Measurements from ENCODE around the gene KRT83. TPM values are rescaled to one million over a fixed set of nuclear protein-coding genes. Genes with fewer than 3 reads are reported as not detected.

The KRT83 gene
- total RNA-seq, 1 experiment from 2014 or later = not detected

- ChIA-PET POLR2A (ENCODE audit: low non-redundant PET) (no interaction called here), CTCF (interaction anchor here (0.8 to 2.1 kb wide), 2 partner anchors 10 to 534 kb away, joined by 4 to 7 read pairs; no protein-coding TSS in a partner anchor)
- no peak for DNase-seq (ENCODE audit: low spot score)
- intact Hi-C loops (cut with micrococcal nuclease; ENCODE audit: unreplicated experiment) = no loop called here
- H3K27me3 ChIP-seq (replicated peaks; ENCODE audit: insufficient read depth, low read depth, low read length, poor library complexity) = no peaks in the 10 kb centered on the region
- H3K27ac ChIP-seq (ENCODE audit: low read depth, low read length, poor library complexity, severe bottlenecking) = no peak overlapping the region
- H3K9me3 ChIP-seq (ENCODE audit: low read depth, low read length, poor library complexity, severe bottlenecking) = no peaks in the 10 kb centered on the region
- H3K4me1 ChIP-seq (ENCODE audit: insufficient read depth, low read length, poor library complexity, severe bottlenecking) = no peaks in the 10 kb centered on the region
- BruUV-seq (replicated peaks) = no TSS peak
- H3K36me3 ChIP-seq (ENCODE audit: insufficient read depth, low read length, poor library complexity, severe bottlenecking) = no peaks in the 10 kb centered on the region
- no peak overlapping the region for H3K4me3 ChIP-seq (ENCODE audit: low read depth, low read length, poor library complexity, severe bottlenecking)
- TF ChIP-seq CTCF (conservative IDR thresholded peaks at IDR 0.05; ENCODE audit: low read depth, low read length) = no peak
- TF ChIP-seq EZH2 (IDR thresholded peaks at IDR 0.05; ENCODE audit: borderline replicate concordance, low read depth, low read length, poor library complexity, severe bottlenecking) = no peak
Observed at GRCh38 chr12:52337054-52337453, 15.9 kb upstream of the KRT83 start.

- no peak for DNase-seq (ENCODE audit: low spot score)
- H3K27me3 ChIP-seq (replicated peaks; ENCODE audit: insufficient read depth, low read depth, low read length, poor library complexity) = no peaks in the 10 kb centered on the region
- H3K36me3 ChIP-seq (ENCODE audit: insufficient read depth, low read length, poor library complexity, severe bottlenecking) = no peaks in the 10 kb centered on the region
- POLR2A ChIA-PET (ENCODE audit: low non-redundant PET) = no interaction called here
- CTCF ChIA-PET = interaction anchor here (0.8 to 2.1 kb wide), 2 partner anchors 9 to 534 kb away, joined by 4 to 7 read pairs; no protein-coding TSS in a partner anchor
- H3K4me3 ChIP-seq (ENCODE audit: low read depth, low read length, poor library complexity, severe bottlenecking) = no peak overlapping the region
- H3K9me3 ChIP-seq (ENCODE audit: low read depth, low read length, poor library complexity, severe bottlenecking) = no peaks in the 10 kb centered on the region
- no peaks in the 10 kb centered on the region for H3K4me1 ChIP-seq (ENCODE audit: insufficient read depth, low read length, poor library complexity, severe bottlenecking)
- intact Hi-C loops (cut with micrococcal nuclease; ENCODE audit: unreplicated experiment) = no loop called here
- H3K27ac ChIP-seq (ENCODE audit: low read depth, low read length, poor library complexity, severe bottlenecking) = no peak overlapping the region
- BruUV-seq (replicated peaks) = no TSS peak
- TF ChIP-seq CTCF (conservative IDR thresholded peaks at IDR 0.05; ENCODE audit: low read depth, low read length) (no peak), EZH2 (IDR thresholded peaks at IDR 0.05; ENCODE audit: borderline replicate concordance, low read depth, low read length, poor library complexity, severe bottlenecking) (no peak)
Observed at GRCh38 chr12:52336641-52337040, 15.4 kb upstream of the KRT83 start.

GRCh38 chr12:52335598-52336262, 14.5 kb upstream of the KRT83 start:
- no peaks in the 10 kb centered on the region for H3K36me3 ChIP-seq (ENCODE audit: insufficient read depth, low read length, poor library complexity, severe bottlenecking)
- ChIA-PET POLR2A (ENCODE audit: low non-redundant PET) (no interaction called here), CTCF (no interaction called here)
- H3K4me3 ChIP-seq (ENCODE audit: low read depth, low read length, poor library complexity, severe bottlenecking) = no peak overlapping the region
- H3K4me1 ChIP-seq (ENCODE audit: insufficient read depth, low read length, poor library complexity, severe bottlenecking) = no peaks in the 10 kb centered on the region
- H3K27ac ChIP-seq (ENCODE audit: low read depth, low read length, poor library complexity, severe bottlenecking) = no peak overlapping the region
- no peaks in the 10 kb centered on the region for H3K9me3 ChIP-seq (ENCODE audit: low read depth, low read length, poor library complexity, severe bottlenecking)
- intact Hi-C loops (cut with micrococcal nuclease; ENCODE audit: unreplicated experiment) = no loop called here
- no TSS peak for BruUV-seq (replicated peaks)
- TF ChIP-seq EZH2 (IDR thresholded peaks at IDR 0.05; ENCODE audit: borderline replicate concordance, low read depth, low read length, poor library complexity, severe bottlenecking) (no peak), CTCF (conservative IDR thresholded peaks at IDR 0.05; ENCODE audit: low read depth, low read length) (no peak)
- no peak for DNase-seq (ENCODE audit: low spot score)
- H3K27me3 ChIP-seq (replicated peaks; ENCODE audit: insufficient read depth, low read depth, low read length, poor library complexity) = no peaks in the 10 kb centered on the region

Data from A673 (cell line).